Fibroblast of skin of right quadriceps (primary cell): ENCODE results near the gene TCAP.
"Not testable (repeated sequence)": the region's sequence is repeated elsewhere in the genome, so short reads cannot be mapped to it uniquely, and the experiment has no call there.

Experiments
- DNase-seq: peaks from one replicate; pipeline ENCODE4 v3.0.0-alpha.2; 2013

The TCAP gene

DNA sequence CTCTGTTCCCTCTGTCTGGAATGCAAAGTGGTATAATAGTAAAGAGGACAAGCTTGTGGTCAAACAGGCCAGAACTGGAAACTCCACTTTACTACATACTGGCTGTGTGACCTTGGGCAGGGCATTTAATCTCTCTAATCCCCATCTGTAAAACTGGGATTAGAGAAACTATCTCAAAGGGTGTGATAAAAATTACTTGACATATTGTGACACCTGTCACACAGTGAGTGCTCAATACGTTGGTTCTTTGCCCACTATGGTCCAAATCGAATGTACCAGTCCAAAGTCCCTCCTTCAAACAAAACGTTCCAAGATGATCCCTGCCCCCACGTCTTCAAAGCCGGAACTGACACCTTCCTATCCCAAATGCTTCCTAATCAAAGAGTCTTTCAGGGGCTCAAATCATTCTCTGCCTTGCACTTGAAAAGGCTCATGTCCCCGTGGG lies 22.0 kb downstream of the TCAP start:
- no peak for DNase-seq

DNA sequence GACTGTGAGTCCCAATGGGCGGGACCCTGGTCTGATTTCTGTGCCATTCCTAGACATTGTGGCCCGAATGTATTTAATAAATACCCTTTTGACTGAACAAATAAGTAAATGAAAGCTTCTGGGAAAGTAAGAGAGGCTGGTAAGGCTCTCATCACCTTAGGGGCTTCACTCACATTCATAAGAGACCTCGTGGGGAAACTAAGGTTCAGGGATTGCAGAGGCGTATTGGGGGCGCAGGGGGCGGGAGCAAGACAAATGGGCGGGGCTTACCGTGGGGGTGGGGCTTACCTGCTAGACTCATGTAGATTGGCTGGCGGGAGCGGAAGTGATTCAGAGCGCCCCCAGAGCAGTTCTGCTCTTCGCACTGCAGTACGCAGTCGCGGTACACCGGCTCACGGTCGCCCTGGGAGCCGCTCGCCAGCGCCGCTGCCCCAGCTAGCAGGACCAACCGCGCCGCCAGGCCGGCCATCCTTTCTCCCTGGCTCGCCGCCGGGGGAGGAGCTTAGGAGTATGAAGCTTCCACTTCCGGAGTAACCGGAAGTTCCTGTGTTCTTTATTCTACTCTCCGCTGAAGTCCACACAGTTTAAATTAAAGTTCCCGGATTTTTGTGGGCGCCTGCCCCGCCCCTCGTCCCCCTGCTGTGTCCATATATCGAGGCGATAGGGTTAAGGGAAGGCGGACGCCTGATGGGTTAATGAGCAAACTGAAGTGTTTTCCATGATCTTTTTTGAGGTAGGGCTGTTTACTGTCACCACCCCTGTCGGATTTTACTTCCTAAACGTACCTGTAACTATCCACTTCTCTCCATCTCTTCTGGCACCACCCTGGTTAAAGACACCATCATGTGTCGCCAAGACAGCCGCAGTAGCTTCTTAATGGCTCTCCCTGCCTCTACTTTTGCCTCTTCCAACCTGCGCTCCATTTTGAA lies 22.7 kb downstream of the TCAP start, which contains the start of gene PGAP3:
PGAP3 (minus strand) TSS at position 512 of the 929 bp plus-strand sequence; CDS start at position 469, 43 bp downstream.
- DNase-seq: peak; percentile 92

DNA sequence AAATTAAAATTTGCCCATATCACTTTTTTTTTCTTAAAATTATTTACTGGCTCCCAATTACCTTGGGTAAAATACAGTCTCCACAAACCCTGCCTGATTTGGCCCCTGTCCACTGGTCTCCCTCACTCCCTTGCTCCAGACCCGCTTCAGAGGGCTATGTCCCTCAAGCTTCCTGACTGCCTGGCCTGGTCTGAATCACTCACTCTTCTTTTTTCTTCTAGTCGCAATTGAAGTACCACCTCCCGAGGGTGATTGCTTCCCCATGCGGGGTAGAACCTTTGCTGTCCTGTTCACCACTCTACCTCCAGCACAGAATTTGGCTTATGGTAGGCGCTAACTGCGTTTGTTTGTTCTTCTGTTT lies 23.3 kb downstream of the TCAP start:
- no peak for DNase-seq

DNA sequence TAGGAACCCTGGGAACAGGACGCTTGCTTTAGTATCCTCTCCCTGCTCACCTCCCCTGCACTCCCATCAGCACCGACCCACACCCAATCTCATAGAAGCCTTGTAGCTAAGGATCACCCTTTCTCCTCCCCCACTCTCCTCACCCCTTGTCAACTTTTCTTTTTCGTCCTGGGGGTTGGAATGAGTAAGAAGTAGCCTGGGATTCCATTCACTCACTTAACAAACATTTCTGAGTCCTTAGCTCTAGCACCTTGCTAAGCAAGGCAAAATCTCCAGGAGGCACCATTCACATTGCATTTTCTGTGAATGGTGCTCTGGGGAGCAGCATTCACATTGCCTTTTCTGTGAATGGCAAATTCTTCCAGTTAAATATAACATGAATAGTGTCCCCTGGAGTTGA lies 23.8 kb downstream of the TCAP start:
- no peak for DNase-seq

DNA sequence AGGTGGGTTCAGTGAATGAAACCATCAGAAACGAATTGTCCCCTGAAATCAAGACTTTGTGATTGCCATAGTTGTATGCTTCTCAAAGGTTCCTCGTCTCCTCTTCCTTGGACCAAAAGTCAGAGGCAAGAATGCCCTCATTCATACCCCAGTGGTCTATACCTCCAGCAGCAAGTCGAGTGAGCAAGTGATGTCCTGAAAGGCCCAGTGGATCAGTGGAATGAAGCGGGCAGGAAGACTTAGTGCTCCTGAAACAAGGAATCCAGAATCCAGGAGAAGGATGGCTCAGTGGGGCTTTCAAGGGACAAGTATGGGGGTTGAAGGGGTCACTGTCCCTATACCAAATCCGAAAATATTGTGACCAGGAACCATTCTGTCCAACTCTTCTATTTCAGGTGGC lies 29.4 kb downstream of the TCAP start:
- no peak for DNase-seq

DNA sequence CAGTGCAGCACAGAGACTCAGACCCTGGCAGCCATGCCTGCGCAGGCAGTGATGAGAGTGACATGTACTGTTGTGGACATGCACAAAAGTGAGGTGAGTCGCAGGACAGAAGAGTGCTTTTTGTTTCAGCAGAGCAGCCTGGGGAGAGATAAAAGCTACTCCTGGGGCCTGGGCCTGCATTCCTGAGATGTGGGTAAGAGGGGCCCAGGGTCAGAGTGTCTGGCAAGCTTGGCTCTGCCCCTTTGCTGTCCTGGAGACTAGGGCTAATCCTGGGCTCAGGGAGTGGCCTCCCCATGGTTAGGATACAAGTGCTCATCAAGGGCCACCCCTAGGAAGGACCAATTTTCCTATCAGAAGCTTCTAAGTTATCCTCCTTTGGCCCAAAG lies 29.9 kb downstream of the TCAP start:
- DNase-seq: no peak

DNA sequence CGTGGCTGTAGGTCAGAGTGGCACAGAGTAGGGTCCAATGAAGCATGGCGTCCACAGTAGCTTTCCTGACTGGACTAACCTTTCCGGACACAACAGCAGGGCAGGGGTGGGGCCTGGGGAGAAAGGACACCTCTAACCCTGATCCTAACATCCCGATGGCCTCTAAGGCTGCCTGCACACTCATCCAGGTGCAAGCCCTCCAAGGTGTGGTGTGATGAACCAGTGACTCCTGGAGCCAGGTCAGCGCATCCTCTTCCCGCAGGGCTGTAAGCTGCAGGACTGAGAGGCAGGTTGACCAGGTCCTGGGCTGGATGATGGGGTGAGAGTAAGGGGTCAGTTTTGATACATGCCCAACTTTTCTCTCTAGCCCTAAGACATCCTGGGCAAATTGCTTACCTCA lies 31.6 kb downstream of the TCAP start:
- no peak for DNase-seq

DNA sequence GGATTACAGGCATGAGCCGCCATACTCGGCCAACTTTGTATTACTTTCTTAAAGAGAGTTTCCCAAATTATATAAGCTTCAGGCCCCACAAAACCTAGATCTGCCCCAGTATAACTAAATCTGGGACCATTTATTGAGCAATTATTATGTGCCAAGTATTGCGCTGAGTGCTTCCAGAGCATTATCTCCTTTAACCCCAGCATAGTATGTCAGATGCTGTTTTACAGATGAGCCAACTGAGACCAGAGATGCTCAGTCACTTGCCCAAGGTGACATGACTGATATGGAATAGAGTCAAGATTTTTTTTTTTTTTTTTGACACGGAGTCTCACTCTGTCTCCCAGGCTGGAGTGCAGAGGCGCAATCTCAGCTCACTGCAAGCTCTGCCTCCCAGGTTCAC lies 32.8 kb downstream of the TCAP start:
- no peak for DNase-seq

DNA sequence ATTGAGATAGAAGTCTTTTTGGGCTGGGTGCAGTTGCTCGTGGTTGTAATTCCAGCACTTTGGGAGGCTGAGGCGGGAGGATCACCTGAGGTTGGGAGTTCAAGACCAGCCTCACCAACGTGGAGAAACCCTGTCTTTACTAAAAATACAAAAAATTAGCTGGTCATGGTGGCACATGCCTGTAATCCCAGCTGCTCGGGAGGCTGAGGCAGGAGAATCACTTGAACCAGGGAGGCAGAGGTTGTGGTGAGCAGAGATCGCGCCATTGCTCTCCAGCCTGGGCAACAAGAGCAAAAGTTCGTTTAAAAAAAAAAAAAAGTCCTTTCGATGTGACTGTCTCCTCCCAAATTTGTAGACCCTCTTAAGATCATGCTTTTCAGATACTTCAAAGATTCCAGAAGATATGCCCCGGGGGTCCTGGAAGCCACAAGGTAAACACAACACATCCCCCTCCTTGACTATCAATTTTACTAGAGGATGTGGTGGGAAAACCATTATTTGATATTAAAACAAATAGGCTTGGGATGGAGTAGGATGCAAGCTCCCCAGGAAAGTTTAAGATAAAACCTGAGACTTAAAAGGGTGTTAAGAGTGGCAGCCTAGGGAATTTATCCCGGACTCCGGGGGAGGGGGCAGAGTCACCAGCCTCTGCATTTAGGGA lies 34.1 kb downstream of the TCAP start:
- DNase-seq: not testable (repeated sequence)

DNA sequence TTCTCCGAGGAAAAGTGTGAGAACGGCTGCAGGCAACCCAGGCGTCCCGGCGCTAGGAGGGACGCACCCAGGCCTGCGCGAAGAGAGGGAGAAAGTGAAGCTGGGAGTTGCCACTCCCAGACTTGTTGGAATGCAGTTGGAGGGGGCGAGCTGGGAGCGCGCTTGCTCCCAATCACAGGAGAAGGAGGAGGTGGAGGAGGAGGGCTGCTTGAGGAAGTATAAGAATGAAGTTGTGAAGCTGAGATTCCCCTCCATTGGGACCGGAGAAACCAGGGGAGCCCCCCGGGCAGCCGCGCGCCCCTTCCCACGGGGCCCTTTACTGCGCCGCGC lies 34.6 kb downstream of the TCAP start, which contains the start of gene ERBB2:
ERBB2 (plus strand) TSS at position 247 of the 330 bp plus-strand sequence. CDS start 175 bp downstream, outside the sequence.
- DNase-seq: peak; percentile 80

DNA sequence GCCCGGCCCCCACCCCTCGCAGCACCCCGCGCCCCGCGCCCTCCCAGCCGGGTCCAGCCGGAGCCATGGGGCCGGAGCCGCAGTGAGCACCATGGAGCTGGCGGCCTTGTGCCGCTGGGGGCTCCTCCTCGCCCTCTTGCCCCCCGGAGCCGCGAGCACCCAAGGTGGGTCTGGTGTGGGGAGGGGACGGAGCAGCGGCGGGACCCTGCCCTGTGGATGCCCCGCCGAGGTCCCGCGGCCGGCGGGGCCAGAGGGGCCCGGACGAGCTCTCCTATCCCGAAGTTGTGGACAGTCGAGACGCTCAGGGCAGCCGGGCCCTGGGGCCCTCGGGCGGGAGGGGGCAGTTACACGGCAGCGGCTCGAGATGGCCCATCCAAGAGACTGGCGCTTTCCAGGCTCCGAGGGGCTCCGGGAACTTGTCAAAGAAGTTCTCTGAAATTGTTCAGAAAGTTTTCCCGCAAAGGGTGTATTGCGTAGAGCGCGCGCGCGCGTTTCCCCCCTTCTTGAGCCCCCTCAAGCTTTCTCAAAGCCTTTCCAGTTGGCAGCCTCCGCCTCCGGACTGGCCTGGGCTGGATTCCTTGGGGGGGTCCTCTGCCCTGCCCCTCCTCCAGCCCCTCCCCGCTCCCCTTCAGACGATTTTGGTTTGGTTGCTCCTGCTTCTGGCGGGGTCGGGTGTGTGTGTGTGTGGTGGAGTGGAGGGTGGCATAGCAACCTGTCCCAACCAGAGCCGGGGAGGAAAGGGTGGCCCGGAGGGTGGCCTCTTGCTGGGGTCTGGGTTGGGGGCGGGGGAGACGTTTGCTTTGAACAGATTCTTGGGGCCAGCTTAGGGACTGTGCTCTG lies 35.2 kb downstream of the TCAP start:
- peak; percentile 20 for DNase-seq

DNA sequence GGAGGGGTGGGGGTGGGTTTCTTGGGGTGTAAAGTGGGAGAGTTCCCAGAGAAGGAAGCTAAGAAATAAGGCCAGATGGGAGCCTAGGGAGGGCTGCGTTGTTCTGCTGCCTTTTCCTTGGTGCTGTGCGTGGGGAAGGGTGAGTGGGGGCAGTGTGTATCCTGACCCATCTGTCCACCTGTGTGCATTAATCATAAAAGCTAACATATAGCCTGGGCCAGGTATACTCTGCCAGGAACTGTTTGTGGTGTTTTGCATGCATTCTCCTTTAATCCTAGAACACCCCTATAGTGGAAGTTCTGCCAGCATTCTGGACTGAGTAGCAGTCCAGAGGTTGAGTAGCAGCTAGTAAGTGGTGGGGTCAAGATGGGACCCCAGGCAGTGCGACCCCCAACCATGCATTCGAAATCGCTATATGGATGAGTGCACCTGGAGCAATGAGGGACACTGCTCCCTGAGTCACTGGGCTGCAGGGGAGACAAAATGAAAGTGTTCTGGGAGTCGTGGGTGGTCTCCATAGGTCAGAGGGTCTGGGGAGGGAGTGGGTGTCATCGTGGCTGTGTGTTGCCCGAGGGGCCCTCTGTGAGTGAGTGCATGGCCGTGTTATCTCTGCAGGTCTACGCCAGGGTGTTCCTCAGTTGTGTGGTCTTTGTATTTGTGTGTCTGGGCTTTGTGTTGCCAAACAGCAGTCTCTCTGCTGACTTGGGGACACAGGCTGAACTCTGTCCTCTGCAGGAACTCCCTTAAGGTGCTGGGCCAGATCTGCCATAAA lies 36.0 kb downstream of the TCAP start:
- no peak for DNase-seq

DNA sequence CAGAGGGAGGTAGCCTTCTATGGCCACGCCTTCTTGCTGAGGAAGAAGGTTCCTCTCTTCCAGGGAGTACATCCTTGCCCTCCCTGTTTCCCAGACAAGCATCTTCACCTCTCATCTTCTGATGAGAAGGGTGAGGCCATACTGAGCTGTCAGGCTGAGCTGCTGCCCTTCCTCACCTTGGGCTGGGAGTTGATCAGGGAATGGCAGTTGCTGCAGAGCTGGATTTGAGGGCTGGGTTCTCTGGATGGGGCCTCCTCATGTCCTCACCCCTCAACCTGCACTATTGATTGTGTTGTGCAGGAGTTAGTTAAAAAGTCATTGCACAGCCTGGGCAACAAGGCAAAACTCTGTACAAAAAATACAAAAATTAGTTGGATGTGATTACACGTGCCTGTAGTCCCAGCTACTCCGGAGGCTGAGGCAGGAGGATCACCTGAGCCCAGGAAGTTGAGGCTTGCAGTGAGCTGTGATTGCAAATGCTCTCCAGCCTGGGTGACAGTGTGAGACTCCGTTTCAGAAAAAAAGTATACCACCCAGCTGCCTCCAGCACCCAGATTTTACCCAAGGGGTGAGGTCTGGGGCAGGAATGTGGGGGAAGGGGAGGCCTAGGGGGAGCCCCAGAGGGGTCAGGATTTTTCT lies 36.8 kb downstream of the TCAP start:
- no peak for DNase-seq

DNA sequence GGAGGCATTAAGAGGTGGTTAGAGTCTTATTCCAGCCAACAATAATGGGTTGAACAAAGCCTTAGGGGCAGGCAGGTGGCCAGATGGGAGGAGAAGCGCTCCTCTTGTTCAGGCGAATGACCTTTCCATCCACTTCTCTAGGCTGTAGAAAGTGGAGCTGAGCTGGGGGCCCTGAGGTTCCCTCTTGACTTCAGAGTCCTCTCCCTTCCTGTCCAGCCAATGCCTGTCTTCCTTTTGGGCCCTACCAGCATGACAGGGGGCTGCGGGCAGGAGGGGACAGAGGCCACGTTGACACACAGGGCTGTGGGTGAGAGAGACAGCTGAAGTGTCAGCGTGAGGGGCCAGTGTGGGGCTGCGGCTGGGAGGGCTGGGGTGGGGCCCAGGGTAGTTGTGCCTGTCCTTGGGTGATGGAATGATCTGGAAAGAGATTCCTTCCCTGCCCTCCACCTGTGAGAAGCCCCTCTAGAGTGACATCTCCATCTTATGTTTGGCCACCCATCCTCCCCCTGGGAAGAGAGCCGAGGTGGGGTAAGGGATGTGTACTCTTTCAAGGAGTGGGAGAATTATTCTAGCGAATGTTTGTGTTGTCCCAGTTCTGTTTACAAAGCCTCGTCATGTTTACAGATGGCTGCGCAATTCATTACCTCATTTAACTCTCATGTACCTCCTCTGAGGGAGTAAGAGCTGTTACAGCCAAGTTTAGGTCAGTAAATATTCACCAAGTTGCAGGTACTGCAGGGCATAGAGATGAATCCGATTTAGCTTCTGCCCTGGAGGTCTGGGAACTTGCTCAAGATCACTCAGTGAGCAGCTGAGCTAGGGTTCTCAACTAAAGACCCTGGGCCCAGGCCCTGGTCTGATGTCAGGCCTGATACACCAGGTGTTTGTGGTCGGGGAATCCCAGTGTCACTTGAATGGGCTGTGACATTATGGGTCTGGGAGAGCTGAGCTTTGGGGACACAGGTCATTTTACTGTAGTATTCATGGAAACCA lies 38.0 kb downstream of the TCAP start:
- no peak for DNase-seq

DNA sequence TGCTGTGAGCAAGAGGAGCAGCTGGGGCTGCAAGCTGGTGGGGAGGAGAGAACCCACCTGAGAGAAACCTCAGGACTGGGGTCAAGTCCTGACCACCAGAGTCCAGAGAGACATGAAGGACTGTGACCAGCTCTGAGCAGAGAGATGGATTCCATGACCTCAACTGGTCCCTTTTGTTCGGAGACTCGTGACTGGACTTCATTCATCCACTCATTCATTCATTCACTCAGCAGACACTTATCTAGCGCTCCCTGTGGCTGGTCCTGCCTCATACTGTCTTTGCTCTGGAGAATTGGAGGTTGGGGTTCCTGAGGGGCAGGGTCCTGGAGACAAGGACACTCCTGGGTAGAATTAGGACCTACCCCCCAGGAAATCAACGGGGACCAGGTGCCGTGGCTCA lies 38.8 kb downstream of the TCAP start:
- no peak for DNase-seq

DNA sequence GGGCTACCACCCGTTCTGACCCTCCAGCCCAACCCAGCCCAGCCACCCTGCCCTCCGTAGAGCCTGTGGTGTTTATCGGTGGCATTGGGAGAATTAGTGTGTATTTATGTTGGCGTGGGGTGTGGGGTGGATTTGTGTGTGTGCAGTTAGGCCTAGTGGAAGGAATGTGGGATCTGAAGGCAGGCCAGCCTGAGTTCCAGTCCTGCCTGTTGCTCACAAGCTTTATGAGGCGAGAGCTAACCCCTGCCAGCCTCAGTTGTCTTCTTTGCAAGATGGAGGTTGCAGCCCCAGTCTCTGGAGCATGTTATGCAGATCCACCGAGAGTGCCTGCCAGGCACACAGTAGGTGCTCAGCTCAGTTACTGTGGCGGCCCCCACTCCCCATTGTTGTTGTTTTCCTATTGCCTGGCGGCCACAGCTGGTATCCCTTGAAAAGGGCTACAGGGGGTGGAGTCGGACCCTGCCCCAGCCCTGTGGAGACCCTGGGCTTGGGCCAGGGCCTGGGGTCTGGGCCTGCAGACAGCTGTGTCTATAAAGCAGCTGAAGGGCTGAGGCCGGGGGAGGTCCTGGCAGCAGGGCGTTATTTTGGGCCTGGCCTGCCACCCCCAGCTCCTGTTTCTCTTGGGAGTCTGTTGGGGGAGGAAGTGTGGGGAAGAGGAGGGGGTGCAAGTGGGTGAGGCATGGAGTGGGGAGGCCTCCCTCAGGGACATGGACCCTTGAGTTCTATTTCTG lies 39.8 kb downstream of the TCAP start:
- DNase-seq: no peak

DNA sequence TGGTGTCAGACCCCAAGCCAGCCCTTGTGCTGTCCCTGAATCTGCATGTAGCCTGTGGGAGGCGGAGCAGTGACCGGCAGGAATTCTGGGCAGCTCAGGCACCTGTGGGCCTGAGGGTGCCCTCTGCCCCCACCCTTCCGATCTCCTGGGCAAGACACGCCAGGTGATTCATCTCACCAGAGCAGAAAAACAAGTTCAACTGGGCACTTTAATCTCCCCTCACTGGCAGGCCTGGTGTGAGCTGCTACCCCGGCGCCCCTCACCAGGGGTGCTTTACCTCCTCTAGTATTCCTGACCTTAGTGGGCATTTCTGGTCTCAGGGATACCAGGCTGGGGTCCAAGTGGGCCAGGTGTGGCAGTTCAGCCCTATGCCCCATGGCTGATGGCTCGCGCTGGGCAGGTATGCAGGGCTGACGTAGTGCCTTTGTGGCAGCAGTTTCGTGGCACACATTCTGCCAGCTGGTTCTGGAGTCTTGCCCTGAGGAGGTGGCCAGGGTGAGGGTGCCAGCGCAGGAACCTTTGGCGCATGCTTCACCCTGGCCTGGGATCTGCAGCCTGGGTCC lies 40.7 kb downstream of the TCAP start:
- DNase-seq: no peak

DNA sequence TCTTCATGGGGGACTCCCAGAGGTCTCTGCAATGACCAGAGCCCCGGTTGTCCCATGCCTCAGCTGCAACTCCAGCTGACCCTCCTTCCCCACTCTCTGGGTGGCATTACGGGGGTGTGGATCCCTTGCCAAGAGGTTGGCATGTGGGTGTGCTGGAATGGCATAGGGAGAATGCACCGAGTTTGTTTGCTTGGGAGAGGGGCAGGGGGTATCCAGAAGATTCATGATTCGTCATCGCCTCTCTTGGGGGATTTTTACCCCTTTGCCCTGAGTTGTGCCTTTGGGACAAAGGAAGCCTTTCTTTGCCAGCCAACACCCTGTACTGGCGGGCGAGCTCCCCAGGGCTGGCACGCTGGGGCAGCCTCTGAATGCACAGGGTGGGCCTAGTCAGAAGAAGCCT lies 41.2 kb downstream of the TCAP start:
- no peak for DNase-seq

DNA sequence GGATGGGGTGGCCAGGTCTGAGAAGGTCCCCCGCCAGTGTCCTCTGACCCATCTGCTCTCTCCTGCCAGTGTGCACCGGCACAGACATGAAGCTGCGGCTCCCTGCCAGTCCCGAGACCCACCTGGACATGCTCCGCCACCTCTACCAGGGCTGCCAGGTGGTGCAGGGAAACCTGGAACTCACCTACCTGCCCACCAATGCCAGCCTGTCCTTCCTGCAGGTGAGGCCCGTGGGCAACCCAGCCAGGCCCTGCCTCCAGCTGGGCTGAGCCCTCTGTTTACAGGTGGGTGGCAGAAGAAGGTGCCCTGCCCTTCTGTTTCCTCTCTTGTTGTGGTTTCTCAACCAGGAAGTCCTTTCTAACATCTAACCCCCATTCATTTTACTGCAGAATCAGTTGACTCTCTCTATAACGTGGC lies 41.8 kb downstream of the TCAP start:
- no peak for DNase-seq
